ENCODE results near the gene RASGRP2.

RASGRP2 gene

DNA sequence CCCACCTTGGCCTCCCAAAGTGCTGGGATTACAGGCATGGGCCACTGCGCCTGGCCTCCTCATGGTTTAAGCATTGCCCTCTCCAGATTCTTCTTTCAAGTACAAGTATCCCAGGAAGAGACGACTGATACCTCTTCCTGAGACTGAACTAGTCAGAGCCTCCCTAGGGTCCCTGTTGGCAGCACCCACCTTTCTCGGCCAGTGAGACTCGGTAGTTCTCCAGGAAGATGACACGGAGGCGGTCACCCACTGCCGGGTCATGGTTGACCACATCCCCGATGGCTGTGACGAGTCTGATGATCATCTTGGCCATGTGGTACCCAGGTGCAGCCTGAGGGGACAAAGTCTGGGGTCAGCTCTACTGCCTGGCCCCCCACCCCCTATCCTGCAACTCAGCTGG is 7.2 kb upstream of the RASGRP2 start:
- no peak for DNase-seq (ENCODE audit: low read depth in 1 of 2, low spot score in 1 of 2)
- no peak for TF ChIP-seq JUND (IDR thresholded peaks at IDR 0.05; ENCODE audit: low read depth)
- in situ Hi-C loops (cut with HindIII; ENCODE audit: low pct_unique_long_range_greater_than_20kb, low sequenced_read_pairs), result no loop called here

DNA sequence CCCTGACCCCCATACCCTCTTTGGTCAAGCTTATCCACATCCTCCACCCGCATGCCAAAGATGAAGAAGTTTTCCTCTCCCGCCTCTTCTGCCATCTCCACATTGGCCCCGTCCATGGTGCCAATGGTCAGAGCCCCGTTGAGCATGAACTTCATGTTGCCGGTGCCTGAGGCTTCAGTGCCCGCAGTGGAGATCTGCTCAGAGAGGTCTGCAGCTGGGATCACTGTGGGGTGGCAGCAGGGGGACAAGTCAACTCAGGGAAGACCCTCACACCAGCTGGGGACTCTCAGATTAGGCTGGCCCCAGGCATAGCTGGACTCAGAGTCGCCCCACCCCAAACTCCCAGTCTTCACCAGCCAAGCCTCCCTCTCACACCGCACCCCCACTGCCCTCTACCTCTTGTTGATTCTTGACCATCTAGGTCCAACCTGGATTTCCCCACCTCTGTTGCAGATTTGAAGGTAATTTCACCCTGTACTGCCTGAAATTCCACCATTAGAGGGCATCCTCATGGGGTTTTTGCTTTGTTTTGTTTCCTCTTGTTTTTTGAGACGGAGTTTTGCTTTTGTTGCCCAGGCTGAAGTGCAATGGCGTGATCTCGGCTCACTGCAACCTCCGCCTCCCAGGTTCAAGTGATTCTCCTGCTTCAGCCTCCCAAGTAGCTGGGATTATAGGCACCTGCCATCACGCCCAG is 6.6 kb upstream of the RASGRP2 start:
- in situ Hi-C loops (cut with HindIII; ENCODE audit: low pct_unique_long_range_greater_than_20kb, low sequenced_read_pairs), result no loop called here
- DNase-seq (ENCODE audit: low read depth in 1 of 2, low spot score in 1 of 2), result no peak
- TF ChIP-seq JUND (IDR thresholded peaks at IDR 0.05; ENCODE audit: low read depth), result no peak

DNA sequence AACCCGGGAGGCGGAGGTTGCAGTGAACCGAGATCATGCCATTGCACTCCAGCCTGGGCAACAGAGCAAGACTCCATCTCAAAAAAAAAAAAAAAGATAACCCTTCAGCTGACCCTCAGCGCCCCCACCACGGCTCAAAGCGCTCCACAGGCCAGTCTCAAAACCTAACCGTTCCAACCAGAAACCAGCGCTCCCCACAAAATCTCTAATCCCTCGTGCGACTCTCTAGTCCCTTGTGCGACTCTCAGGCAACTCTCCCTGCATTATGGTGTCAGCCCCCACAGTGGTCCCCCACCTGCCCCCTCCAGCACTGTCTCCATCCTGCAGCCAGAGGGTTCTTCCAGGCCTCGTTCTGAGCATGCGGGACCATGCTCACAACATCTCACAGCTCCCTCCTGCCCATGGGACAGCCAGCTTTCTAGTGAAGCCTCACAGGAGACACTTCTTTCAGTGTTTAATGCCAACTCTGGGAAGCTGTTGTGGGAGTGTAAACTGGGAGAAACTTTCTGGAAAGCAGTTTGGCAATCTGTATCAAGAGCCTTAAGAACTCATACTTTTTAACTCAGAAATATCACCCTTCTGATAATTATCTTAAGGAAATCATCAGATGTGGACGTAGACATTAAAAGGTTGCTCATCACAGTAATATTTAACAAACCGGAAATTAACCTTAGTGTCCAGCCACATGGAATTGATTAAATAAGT is 4.2 kb upstream of the RASGRP2 start:
- TF ChIP-seq JUND (IDR thresholded peaks at IDR 0.05; ENCODE audit: low read depth), result no peak
- in situ Hi-C loops (cut with HindIII; ENCODE audit: low pct_unique_long_range_greater_than_20kb, low sequenced_read_pairs), result no loop called here
- DNase-seq (ENCODE audit: low read depth in 1 of 2, low spot score in 1 of 2), result no peak

DNA sequence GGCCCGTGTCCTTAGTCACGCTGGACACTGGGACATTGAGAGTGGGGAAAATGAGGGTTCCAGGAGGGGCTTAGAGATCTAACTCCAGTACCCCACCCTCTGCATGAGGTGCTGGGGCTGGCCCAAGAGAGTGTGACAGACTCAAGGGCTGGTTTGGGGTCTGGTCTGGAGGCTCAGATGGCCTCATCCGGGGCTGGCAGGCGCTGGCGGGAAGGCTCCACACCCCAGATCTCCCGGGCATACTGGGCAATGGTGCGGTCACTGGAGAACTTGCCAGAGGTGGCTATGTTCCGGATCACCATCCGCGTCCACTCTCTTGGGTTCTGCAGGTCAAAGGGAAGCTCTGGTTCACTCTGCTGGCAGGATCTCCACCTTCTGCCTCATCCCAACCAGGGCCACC is 2.5 kb upstream of the RASGRP2 start:
- in situ Hi-C loops (cut with HindIII; ENCODE audit: low pct_unique_long_range_greater_than_20kb, low sequenced_read_pairs), result no loop called here
- no peak for TF ChIP-seq JUND (IDR thresholded peaks at IDR 0.05; ENCODE audit: low read depth)
- DNase-seq (ENCODE audit: low read depth in 1 of 2, low spot score in 1 of 2), result no peak

- in situ Hi-C loops (cut with HindIII; ENCODE audit: low pct_unique_long_range_greater_than_20kb, low sequenced_read_pairs), result no loop called here
- no peak for TF ChIP-seq JUND (IDR thresholded peaks at IDR 0.05; ENCODE audit: low read depth)
- DNase-seq (ENCODE audit: low read depth in 1 of 2, low spot score in 1 of 2), result no peak
Observed at GRCh38 chr11:64745521-64746328, 1.8 kb upstream of the RASGRP2 start.

GRCh38 chr11:64745189-64745520 is 1.2 kb upstream of the RASGRP2 start:
- no peak for DNase-seq (ENCODE audit: low read depth in 1 of 2, low spot score in 1 of 2)
- no peak for TF ChIP-seq JUND (IDR thresholded peaks at IDR 0.05; ENCODE audit: low read depth)
- in situ Hi-C loops (cut with HindIII; ENCODE audit: low pct_unique_long_range_greater_than_20kb, low sequenced_read_pairs), result no loop called here

DNA sequence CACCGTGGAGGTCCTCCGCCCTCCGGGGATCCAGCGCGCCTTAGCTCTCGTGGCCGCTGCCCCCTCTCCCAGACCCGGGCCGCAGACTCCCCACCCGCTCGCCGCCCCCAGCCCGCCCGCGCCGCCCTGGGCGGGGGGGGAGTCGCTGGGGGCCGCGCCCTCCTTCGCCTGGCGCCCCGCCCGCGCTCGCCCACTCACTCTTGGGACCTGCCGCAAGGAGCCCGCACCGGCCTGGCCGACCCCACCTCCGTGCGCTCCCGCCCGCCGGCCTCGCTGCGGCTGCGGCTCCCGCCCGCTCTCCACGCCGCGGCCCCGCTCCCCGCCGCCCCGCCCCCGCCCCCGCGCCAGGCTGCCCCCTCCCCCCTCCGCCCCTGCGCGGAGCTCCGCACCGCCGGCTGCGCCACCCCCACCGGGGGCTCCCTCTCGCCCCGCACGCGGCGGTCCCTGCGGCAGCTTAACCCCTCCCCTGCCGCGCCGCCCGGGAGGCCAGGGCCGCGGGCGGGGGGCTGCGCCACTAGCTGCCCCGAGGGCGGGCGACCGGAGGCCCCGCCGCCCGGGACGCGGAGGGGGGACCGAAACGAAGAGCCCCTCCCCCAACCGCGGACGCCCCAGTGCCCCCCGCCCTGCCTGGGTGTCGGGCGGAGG is 724 bp upstream of the RASGRP2 start:
- in situ Hi-C loops (cut with HindIII; ENCODE audit: low pct_unique_long_range_greater_than_20kb, low sequenced_read_pairs), result no loop called here
- DNase-seq (ENCODE audit: low read depth in 1 of 2, low spot score in 1 of 2), result no peak
- TF ChIP-seq JUND (IDR thresholded peaks at IDR 0.05; ENCODE audit: low read depth), result no peak

DNA sequence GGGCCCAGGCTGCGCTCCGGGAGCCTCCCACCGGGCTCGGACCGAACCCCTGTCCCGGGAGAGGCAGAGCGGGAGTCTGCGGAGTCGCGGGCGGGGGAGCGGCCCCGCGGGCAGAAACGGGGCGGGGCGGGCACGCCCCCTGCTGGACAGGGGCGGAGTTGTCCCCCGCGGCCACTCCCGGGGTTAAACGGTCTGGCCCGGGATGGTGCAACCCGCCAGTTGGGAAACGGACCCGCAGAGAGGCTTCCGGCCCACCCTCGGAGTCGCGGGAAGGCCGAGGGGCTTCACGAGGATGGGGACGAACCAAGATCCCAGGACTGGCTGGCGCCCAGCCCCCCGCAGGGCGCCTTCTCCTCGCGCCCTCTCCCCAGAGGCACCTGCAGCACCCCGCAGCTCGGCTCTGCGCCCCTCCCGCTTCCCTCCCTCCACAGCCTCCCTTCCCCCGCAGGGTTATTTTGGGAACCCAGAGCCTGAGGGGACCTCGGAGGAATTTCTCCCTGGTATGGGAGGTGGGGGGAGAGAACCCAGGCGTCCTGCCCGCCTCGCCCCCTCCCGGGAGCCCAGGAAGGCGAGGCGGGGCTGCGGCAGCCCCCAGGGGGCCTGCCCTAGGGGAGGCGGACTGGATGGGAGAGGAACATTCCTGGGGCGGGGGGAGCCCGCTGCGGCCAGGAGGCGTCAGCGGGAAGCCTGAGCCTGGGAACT is 902 bp downstream of the RASGRP2 start:
- peak; percentile 57 to 94 for DNase-seq (ENCODE audit: low read depth in 1 of 2, low spot score in 1 of 2)
- no peak for TF ChIP-seq JUND (IDR thresholded peaks at IDR 0.05; ENCODE audit: low read depth)
- in situ Hi-C loops (cut with HindIII; ENCODE audit: low pct_unique_long_range_greater_than_20kb, low sequenced_read_pairs), result no loop called here

DNA sequence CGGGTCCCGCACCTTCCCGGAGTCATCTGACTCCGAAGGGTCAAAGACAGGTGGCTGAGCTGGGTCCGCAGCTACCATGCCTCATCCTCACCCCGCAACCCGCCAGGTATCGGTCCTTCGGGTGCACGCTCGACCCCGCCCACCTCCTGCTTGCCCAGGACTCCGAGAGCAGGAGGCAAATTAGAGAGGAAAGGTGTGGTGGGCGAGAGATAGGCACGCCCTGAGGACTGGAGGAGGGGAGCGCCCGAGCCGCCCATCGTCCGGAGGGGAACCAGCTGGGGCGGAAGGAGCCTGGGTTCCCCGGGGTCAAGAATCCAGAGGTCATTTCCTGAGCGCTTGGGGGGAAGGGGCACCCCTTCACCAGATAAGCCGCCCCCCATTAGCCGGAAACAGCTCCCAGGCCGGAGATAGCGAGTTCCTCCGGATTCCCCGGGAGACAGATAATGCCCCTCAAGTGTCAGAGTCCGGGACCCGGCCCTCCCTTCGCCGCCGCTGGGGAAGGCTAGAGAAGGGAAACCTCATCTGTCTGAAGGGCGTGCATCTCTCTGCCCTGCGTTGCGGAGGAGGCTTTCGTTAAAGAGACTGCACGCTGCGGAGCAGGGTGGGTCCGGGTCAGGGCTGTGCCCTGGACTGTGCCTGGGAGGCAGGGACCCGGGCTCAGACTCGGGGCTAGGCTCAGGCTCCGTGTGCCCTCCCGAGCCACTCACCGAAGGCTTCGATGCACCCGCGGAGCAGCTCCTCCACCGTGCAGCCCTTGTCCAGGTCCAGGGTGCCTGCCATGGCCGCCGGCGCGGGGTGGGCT is 1.7 kb downstream of the RASGRP2 start:
- no peak for TF ChIP-seq JUND (IDR thresholded peaks at IDR 0.05; ENCODE audit: low read depth)
- no peak for DNase-seq (ENCODE audit: low read depth in 1 of 2, low spot score in 1 of 2)
- in situ Hi-C loops (cut with HindIII; ENCODE audit: low pct_unique_long_range_greater_than_20kb, low sequenced_read_pairs), result no loop called here

- in situ Hi-C loops (cut with HindIII; ENCODE audit: low pct_unique_long_range_greater_than_20kb, low sequenced_read_pairs), result no loop called here
- TF ChIP-seq JUND (IDR thresholded peaks at IDR 0.05; ENCODE audit: low read depth), result no peak
- DNase-seq (ENCODE audit: low read depth in 1 of 2, low spot score in 1 of 2), result no peak
Observed at GRCh38 chr11:64741375-64742086, 2.4 kb downstream of the RASGRP2 start.

GRCh38 chr11:64739871-64740270 is 4.1 kb downstream of the RASGRP2 start:
- no peak for DNase-seq (ENCODE audit: low read depth in 1 of 2, low spot score in 1 of 2)
- in situ Hi-C loops (cut with HindIII; ENCODE audit: low pct_unique_long_range_greater_than_20kb, low sequenced_read_pairs), result no loop called here
- TF ChIP-seq JUND (IDR thresholded peaks at IDR 0.05; ENCODE audit: low read depth), result no peak
